ENCODE measurements around the gene MFNG.

Gene MFNG

DNA sequence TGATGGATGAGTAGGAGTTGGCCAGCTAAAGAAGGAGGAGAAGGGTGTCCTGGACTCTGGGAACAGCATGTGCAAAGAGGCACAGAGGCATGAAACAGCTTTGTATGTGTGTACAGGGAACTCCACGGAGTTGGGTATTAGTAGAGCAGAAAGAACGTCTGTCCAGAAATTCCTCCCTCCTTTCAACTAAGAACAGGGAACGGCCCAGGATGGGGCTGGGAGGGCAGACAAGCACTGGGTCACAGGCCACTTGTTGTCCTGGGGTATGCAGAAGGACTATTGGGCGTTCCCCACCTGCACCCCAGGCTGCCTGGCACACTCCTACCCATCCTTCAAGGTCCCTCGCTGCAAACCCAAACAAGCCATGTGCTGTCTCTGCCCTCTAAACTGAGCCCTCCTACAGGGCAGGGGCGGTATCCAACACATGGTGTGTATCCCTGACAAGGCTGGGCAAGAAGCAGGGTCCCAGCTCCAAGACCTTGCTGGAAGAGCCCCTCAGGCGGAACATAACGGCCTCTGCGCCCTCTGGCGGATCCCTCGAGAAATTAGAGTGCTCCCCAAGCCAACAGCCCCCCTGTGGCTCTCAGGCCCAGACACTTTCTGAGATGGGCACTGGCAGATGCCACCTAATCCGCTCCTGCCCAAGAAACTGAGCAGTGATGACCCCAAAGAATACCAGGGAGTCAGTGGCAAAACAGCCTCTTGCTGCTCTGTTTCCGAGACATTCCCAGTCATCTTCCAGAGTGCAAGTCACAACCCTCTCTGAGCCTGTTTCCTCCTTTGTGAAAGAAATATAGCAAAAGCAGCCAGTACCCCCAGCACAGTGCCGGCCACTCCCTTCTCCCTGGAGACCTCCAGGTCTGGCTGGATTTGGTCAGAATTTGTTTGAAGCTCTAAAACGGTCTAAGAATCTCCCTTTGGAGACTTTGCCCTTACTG, 57.3 kb downstream of the MFNG start:
- peak; percentile 59 for DNase-seq (ENCODE audit: low read depth)

DNA sequence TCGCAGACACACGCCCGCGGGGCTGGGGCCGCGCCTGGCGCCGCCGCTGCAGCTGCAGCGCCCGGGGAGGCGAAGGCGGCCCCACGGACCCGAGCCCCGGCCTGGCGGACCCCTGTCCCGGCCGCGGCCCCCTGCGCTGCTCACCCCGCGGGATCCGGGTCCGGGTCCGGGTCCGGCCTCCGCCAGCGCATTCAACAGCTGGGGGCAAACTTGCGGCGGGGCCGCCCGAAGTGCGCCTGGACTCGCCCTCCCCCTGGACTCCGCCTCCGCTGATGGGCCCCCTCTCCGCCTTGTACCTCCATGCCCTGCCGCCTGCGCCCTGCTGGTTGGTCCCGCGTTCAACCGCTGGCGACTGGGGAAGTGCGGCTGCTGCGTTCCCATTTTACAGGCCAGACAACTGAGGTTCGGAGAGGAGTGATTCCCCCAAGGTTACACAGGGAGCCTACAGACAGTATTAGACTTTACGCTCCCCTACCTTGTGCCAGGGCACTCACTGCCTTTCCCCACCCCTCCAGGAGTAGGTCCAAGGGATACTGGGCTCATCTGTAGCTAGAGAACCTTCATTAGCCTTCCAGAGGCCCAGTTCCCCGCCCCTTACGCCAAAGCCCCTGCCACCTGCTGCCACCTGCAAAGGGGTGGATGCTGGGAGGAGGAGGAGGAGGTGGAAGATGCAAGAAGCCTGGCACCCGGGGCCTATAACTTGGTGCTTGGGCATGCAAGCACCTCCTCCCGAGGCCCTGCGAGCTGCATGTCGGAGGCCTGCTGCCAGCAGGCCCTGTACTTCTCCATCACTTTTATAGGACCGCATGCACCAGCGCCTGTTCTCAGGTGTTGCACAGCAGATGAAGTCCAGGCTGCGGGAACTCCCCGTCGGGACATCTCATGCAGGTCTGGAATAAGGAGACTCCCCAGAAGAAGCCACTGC, 58.2 kb downstream of the MFNG start:
- DNase-seq (ENCODE audit: low read depth): no peak
- H3K4me3 ChIP-seq (ENCODE audit: low read depth, low read length): peak overlapping the region; percentile 61
- TF ChIP-seq, protein P1, sequence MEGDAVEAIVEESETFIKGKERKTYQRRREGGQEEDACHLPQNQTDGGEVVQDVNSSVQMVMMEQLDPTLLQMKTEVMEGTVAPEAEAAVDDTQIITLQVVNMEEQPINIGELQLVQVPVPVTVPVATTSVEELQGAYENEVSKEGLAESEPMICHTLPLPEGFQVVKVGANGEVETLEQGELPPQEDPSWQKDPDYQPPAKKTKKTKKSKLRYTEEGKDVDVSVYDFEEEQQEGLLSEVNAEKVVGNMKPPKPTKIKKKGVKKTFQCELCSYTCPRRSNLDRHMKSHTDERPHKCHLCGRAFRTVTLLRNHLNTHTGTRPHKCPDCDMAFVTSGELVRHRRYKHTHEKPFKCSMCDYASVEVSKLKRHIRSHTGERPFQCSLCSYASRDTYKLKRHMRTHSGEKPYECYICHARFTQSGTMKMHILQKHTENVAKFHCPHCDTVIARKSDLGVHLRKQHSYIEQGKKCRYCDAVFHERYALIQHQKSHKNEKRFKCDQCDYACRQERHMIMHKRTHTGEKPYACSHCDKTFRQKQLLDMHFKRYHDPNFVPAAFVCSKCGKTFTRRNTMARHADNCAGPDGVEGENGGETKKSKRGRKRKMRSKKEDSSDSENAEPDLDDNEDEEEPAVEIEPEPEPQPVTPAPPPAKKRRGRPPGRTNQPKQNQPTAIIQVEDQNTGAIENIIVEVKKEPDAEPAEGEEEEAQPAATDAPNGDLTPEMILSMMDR (conservative IDR thresholded peaks at IDR 0.05; ENCODE audit: low read depth, low read length): no peak

More for the DNA sequence above, 57.3 kb downstream of the MFNG start:
- TF ChIP-seq, protein P1 (conservative IDR thresholded peaks at IDR 0.05; ENCODE audit: low read depth, low read length): peak; percentile 86
- H3K4me3 ChIP-seq (ENCODE audit: low read depth, low read length): no peak overlapping the region

DNA sequence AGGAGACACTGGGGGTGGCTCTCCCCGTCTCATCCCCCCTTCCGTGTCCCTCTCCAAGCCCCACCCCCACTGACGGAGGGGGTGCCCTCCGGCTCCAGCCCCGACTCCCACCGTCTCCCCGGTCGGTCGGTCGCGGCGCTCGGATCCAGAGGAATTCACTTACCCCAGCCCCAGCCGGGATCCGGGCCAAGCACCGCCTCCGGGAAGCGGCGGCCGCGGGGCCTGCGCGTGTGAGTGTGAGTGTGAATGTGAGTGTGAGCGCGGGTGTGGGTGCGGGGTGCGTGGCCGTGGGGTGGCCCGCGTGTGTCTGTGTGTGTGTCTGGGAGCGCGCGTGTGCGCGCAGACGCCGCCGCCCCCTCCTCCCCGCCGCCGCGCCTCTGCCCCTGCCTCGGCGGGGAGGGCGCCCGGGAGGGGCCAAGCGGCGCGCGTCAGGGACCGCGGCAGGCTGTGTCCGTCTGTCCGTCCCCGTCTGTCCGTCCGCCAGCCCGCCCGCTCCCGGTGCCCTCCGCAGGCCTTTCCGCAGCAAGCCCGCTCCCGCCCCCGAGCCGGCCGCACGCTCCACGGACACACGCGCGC, 59.0 kb downstream of the MFNG start, which contains the start of gene ELFN2:
Gene ELFN2, minus strand, starts transcription at position 345 of the 576 bp plus-strand sequence. CDS start 51,945 bp downstream, outside the sequence.
- TF ChIP-seq, protein P1 (conservative IDR thresholded peaks at IDR 0.05; ENCODE audit: low read depth, low read length): no peak
- H3K4me3 ChIP-seq (ENCODE audit: low read depth, low read length): peak within 1 kb of the TSS; percentile 61
- no peak for DNase-seq (ENCODE audit: low read depth)

DNA sequence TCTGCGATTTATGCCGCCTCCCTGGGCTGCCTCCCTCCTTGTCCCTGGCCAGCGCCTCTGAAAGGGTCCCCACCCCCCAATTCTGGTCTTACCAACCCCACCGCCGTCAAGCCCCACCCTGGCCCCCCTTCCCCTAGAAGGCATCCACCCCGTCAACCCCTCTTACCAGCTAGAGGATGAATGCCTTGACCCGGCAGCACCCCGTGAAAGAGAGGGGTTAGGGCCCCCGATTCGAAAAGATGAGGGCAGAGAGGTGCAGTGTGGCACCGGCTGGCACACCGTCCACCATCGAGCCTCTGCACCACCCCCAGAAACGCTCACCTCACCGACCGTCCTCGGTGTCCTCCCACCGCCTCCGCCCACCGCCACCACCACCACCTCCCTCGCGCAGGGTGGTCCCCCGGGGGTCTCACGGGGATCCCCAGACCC, 59.5 kb downstream of the MFNG start:
- DNase-seq (ENCODE audit: low read depth): no peak
- TF ChIP-seq, protein P1 (conservative IDR thresholded peaks at IDR 0.05; ENCODE audit: low read depth, low read length): no peak
- H3K4me3 ChIP-seq (ENCODE audit: low read depth, low read length): peak overlapping the region; percentile 61

DNA sequence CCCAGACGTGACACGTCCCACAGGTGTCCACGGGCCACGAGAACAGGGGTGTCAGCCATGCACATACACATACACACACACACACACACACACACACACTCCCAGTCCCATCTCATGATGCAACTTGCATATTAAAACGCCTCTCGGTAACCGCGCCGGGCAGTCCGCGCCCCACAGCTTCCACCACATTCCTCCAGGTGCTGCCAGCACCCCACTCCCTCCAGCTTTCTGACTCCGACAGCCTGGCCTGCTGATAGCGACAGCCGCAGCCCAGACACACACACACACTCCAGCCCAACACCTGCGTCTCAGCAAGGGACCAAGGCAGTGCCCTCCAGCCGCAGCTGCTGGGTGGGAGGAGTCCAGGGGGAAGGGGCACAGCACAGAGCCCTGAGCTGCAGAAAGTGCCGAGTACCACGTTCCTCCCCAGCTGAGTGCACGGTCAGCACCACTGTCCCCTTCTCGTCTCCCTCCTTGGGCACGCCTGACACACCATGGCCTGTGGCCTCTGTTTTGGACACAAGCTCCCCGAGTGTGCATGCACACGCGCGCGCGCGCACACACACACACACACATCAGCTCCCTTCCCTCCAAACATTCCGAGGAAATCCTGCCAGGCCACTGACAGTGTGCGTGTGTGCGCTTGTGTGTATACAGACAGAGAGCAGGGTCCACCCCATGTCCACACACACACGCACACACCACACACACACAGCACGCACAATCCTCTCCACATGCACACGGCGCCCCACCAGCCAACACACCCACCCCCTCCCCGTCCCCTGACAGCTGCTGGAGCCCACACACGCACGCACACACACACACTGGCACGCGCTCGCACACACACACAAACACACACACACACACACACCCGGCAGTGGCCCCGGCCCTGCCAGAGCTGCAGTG, 60.1 kb downstream of the MFNG start:
- TF ChIP-seq, protein P1 (conservative IDR thresholded peaks at IDR 0.05; ENCODE audit: low read depth, low read length): no peak
- peak; percentile 48 for DNase-seq (ENCODE audit: low read depth)
- H3K4me3 ChIP-seq (ENCODE audit: low read depth, low read length): peak overlapping the region; percentile 61

DNA sequence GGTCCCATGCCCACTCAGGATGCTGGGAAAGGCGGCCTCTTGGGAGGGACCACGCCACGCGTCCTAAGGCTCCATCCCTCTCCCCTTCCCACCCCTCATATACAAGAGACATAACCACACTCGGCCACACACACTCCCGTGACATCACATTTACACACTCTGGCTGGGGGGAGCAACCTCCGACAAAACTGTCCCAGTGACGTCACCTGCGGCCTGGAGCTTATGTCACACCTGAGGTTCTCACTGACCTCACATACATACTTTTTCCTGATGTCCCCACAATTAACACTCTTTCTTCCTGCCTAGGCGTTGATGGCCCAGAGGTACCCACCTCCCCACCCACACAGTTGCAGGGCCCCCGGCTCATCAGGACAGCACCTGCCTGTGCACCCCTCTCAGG, 60.8 kb downstream of the MFNG start:
- no peak for DNase-seq (ENCODE audit: low read depth)
- TF ChIP-seq, protein P1 (conservative IDR thresholded peaks at IDR 0.05; ENCODE audit: low read depth, low read length): no peak
- no peak overlapping the region for H3K4me3 ChIP-seq (ENCODE audit: low read depth, low read length)
